ENCODE results near the gene LRRC59.
"Not testable (repeated sequence)": the region's sequence is repeated elsewhere in the genome, so short reads cannot be mapped to it uniquely, and the experiment has no call there.

LRRC59 gene

DNA sequence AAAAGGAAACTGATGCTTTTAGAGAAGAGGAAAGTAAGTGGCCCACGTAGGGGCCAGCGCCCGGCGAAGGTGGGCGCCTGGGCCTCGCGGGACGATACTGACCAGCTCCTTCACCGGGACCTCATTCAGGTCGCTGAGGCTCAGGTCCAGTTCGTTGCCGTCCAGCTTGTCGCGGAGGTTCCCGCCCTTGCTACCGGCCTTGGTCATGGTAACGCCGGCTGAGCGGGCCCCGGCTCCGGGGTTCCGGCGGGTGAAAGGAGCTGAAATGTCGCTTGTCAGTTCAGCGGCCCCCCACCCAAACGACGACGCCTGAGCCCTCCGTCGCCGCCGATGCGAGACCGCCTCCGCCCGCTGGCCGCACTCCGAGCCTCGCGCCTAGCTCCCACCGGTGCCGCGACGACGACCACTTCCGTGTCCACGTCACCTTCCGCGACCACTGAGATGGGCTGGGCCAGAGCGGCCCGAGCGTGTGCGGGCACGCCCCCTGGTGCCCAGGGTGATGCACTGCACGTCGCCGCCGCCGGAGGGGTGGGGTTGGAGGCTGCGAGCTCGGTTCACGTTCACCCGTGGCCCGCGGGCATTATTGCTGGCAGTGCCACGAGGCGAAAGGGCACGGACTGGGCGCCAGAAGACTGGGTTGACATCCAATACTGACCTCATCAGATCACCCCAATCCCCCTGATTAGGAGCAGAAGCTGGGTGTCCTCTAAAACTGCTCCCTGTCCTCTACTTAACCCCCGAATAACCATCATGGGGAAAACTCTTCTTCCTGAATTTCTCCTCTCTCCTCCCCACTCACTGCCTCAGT, at the start of gene LRRC59:
Gene LRRC59, minus strand, starts transcription at position 413 of the 808 bp plus-strand sequence. Its CDS starts 206 bp downstream, at position 207.
- peak; percentile 73 for DNase-seq (ENCODE audit: low read depth)

DNA sequence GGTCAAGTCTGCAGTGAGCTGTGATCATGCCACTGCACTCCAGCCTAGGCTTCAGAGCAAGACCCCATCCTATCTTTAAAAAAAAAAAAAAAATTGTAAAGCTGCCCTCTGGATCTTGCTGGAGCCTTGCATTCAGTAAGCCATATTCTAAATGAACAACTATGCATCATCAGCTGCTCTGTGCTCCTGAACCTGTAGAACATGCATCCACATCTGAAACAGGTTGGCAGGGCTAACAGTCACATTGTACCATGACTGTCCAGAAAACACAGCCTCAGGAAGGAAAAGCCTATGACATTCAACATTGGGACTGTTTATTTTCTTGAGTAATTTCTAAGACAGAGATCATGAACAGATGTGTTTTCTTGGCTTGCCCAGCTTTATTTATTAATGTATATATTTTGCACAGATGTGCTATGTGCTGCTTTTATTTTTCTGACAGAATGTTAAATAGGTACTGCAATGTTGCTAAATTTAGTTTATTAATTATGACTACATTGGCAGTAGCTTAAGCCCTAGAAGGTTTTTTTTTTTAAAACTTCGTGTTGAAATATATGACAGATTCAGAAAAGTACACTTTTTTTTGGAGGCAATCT, 48.5 kb upstream of the LRRC59 start:
- no peak for DNase-seq (ENCODE audit: low read depth)

DNA sequence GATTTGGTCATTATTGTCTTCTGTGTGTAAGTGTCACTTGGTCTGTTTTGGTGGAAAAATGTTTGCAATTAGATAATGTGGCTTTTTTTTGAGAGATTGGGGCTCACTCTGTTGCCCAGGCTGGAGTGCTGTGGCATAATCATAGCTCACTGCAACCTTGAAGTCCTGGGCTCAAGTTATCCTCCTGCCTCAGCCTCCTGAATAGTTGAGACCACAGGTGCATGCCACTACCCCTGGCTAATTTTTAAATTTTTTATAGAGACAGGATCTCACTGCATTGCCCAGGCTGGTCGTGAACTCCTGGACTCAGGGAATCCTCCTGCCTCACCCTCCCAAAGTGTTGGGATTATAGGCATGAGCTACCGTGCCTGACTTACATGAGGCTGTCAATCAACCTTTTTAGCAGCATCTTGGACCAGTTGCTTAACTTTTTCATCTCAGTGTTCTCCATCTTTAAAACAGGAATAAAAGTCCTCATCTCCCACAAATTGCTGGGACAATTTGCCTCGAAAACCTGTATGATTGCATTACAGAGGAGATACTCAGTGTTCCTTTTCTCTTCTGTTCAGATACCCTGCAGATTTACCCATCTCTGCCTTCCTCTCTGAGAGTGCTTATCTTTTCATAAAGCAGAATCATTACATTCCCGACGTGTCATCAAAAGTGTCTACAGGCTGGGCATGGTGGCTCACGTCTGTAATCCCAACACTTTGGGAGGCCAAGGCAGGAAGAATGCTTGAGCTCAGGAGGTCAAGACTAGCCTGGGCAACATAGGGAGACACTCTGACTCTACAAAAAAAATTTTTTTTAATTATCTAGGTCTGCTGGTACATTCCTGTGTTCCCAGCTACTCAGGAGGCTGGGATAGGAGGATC, 47.8 kb upstream of the LRRC59 start:
- no peak for DNase-seq (ENCODE audit: low read depth)

DNA sequence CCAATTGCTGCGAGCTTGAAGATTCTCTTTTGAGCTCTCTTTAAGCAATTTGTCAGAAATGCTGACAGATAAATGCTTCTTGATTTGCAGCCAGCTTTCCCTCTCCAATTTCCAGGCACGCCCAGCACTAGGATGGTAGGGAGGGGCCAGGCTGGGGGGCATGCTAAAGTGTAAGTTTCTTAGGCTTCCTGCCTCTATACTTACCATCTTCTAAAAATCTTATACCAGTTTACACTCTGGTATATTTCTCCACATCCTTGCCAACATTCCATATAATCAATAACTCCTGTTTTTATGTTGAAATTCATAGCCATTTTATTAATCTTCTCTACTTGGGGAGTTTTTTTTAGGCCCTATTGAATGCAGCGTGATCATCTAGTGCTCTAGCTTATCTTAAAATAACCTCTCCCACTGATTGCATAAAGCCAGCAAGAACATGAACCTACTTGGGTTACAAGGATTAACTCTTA, 46.2 kb upstream of the LRRC59 start:
- DNase-seq (ENCODE audit: low read depth) = peak; percentile 71

DNA sequence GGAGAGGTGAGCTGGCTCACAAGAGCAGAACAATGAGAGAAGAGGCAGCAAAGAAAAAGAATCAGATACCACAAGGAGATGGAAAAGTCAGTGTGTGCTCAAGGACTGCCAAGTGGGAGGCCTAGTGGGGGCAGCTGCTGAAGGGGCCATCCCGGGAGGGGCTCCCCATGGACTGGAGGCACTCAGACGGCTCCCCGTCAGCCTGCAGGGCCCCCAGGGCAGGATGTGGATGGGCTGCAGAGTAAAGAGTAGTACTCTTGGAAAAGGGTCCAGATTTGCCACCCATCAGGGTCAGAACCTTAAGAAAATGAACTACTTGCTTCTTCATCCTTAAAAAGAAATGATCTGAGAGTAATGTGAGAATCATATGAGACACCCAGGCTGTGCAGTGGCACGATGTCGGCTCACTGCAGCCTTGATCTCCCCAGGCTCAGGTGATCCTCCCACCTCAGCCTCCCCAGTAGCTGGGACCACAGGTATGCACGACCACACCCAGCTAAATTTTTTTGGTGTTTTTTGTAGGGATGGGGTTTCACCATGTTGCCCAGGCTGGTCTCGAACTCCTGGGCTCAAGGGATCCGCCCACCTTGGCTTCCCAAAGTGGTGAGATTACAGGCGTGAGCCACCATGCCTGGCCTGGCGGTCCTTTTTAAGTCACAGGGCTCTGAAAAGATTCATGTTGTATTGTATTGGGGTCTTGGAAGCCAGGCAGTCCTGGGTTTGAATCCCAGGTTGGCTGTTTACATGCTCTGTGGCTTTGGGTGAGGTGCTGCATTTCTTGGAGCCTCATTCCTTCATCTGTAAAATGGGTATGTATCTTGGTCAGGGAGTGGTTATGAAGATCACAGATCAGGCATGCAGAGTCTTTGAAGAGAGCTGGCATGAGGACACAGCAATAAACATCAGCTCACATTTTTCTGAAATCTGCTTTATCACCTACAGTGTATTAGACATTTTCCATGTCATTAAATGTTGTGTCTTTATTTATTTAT, 43.8 kb upstream of the LRRC59 start:
- DNase-seq (ENCODE audit: low read depth) = no peak

DNA sequence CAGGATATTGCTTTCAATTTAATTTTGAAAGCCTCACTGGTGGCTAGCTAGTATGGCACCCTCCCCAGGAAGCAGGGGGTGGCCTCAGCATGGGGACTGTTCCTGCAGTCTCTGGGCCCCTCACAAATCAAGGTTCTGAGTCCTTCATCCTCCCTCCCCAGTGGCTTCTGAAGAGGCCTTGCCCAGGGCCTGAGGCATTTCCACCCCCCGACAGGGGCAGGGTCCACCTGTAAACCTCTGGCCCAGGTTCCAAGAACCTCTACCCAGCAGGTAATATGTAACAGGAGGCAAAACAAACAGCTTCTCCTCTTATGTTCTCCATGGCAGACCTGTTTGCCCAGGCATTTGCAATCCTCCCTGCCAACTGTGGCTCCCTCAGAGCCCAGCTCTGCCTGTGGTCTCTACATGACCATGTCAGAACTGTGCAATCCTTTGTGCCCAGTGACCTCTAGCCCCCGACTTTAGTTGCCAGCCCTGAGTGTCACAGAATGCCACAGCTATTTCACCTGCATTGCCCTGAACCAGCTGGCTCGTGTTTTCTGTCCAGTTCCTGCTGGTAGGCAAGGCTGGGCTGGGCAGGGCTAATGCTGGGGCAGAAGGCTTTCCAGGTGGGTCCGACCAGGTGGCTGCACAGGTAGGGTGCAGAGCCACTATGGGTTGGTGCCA, 43.0 kb upstream of the LRRC59 start:
- no peak for DNase-seq (ENCODE audit: low read depth)

DNA sequence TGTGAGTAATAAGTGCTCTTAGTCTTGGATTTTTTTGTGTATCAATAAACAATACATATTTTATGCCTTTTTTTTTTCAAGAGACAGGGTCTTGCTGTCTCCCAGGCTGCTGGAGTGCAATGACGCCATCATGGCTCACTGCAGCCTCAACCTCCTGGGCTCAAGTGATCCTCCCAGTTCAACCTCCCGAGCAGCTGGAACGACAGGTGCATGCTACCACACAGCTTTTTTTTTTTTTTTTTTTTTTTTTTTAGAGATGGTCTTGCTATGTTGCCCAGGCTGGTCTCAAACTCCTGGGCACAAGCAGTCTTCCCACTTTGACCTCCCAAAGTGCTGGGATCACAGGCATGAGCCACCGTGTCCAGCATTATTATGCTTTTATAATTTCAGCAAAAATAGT, 41.7 kb upstream of the LRRC59 start:
- no peak for DNase-seq (ENCODE audit: low read depth)

DNA sequence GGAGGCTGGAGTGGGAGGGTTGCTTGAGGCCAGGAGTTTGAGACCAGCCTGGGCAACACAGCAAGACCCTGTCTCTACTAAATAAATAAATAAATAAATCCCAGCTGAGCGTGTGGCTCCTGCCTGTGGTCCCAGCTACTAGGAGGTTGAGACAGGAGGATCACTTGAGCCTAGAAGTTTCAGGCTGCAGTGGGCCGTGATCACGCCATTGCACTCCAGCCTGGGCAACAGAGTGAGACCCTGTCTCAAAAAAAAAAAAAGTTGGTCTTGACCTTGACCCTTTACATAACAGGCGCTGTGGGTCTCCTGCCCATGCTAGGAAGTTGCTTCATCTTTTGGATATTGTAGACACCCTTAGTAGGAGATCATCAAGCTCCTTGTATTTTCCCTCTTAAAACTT, 40.1 kb upstream of the LRRC59 start:
- no peak for DNase-seq (ENCODE audit: low read depth)

DNA sequence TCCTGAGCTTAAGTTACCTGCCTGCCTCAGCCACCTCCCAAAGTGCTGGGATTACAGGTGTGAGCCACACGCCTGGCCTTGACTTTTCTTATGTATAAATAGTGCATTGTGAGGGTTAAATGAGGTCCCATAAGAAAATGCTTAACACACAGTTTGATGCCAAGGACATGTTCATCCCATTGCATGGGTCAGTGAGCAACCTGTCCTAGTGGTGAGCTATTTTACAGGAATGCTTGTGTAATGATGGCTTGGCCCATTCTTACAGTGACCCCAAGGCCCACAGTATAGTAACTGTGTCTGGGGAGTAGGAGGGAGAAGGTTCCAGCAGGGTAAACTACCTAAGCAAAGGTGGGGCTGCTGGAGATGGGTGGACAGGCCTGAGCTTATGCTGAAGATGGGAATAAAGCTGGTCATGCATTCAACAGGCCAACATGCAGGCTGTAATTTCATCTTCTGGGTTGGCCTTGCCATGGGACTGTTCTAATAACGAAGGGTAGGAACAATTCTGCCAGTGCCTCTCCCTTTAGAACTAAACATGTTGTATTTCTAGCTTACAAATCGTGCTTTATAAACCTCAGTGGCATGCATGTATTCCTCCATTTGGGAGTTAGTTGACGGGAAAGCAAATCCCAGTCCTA, 34.9 kb upstream of the LRRC59 start:
- DNase-seq (ENCODE audit: low read depth) = no peak

DNA sequence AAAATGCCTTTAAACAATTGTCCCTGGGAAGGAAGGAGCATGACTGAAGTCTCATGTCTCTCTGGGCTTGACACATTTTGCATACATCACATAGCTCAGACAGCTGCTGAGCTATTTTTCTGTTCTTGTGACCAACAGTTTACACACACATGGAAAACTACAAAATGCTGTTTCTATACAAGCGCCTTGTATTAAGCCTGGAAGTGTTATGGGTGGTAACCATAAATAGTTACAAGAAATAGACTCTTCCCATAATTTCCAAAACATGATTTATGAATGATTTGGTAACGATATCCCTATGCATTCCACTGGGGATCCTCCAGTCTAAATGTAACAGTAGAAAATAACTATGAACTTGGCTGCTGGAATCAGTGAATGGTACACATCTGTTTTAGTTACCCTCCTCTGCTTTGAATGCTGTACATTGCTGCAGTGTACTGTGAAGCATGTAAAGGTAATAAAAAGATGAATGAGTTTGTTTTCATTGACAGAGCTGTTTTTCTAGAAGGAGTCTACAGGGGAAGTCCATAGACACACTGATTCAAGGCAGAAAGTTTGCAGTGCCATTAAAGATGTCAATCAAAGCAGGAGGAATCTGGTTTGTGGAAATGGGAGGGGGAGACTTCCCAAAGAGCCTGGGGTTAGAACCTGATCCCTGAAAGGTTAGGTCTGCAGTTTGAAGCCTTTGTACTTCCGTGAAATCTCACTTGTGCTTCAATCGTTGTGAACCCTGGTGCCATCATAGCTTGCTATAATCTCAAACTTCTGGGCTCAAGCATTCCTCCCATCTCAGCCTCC, 33.7 kb upstream of the LRRC59 start:
- DNase-seq (ENCODE audit: low read depth) = no peak

DNA sequence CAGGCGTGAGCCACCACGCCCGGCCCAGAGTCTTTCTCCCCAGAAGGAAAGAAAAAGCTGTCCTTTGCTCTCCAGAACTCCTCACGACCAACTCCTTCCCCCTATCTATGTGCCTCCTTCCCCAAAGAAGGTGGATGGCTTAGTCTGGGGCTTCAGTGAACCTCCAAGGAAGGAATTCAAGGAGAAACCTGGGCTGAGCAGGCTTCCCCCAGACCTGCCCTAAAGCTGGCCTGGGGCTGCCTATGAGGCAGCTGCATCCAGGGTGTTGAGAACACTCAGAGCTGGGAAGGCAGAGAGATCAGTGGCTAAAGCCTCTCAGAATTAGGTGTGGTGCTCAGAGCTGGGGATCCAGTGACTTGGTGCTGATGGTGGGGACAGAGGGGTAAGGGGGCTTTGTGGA, 32.5 kb upstream of the LRRC59 start:
- no peak for DNase-seq (ENCODE audit: low read depth)

DNA sequence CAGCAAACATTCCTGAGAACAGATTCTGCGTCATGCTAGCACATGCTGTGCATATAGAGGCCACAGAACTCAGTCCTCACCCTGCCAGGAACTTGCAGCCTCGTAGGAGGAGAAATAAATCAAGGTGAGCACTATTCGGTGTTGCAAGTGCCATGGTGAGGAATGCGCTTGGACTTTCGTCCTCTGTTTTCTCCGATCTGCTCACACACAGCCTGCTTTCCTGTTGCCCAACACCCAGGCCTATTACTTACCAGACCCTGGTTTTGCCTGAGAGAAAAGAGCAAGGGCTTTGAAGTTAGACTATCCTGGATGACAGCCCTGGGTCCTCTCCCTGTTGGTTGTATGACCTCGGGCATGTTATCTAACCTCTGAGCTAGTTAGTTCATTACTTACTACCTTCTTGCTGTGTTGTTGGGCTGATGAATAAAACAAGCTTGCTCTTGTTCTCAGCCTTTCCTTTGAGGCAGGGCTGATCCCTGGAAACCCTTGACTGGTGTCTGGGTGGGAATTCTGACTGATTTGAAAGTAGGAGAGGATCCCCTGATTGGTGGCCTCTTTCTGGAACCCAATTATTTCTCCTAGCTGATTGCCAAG, 31.6 kb upstream of the LRRC59 start:
- peak; percentile 96 for DNase-seq (ENCODE audit: low read depth)

DNA sequence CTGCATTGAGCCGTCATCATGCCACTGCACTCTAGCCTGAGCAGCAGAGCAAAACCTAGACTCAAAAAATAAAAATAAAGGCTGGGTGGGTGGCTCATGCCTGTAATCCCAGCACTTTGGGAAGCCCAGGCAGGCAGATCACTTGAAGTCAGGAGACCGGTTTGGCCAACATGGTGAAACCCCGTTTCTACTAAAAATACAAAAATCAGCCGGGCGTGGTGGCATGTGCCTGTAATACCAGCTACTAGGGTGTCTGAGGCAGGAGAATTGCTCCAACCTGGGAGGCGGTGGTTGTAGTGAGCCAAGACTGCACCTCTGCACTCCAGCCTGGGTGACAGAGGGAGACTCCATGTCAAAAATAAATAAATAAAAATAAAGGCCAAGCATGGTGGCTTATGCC, 30.8 kb upstream of the LRRC59 start:
- not testable (repeated sequence) for DNase-seq (ENCODE audit: low read depth)

DNA sequence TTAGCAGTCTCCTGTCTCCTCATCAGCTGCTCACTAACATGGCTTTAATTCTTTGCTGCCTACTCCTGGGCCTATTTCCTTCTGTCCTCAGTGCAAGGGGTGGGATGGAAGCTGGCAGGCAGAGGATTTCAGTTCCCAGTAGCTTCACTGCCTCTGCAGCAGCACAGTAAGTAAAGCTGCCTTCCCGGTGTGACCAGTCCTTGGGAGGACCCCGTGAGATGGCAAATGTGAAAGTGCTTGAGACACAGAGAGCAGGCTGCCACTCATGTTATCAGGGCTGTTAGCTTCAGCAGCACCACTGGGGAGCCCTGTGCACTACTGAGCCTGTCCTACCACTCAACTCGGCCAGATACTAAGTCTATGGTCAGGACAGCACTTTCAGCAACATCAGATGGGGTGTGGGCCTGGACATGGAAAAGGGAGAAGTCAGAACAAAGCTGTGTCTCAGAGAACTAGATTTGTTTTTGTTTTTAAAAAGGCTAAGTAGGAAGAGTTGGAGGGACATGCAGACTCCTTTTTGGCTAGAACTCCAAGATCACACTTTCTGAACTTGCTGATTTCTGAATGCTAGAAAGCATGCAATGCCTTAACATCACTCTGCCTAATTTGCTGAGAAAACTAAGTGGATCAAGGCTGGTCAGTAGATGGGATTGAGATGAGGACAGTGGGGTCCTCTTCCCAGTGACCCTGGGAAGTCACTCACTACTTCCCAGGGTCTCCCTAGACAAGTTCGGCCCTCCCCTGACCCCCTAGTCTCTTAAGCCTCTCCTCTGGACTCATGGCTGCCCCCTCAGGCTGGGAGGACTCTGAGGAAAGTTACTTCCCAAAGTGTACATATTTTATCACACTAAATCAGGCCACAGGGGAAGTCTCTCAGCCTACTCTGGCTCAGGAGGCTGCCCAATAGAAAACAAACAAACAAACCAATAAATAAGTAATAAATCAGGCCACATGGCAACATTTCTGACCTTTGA, 29.8 kb upstream of the LRRC59 start:
- DNase-seq (ENCODE audit: low read depth) = no peak

DNA sequence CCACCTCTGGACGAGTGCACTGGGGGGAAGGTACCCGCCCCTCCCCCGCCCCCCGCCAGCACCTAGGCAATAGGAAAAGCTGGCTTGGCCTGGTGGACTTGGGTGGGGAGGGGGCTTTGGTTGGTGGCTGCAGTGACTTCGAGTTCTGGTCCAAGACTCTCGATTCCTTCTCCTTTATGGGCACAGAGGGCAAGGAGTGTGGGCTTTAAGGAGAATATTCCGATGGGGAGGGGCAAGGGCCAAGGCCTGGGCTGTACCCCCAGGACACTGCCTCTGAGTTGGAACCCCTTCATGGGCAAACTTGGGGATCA, 29.1 kb upstream of the LRRC59 start:
- DNase-seq (ENCODE audit: low read depth) = no peak

DNA sequence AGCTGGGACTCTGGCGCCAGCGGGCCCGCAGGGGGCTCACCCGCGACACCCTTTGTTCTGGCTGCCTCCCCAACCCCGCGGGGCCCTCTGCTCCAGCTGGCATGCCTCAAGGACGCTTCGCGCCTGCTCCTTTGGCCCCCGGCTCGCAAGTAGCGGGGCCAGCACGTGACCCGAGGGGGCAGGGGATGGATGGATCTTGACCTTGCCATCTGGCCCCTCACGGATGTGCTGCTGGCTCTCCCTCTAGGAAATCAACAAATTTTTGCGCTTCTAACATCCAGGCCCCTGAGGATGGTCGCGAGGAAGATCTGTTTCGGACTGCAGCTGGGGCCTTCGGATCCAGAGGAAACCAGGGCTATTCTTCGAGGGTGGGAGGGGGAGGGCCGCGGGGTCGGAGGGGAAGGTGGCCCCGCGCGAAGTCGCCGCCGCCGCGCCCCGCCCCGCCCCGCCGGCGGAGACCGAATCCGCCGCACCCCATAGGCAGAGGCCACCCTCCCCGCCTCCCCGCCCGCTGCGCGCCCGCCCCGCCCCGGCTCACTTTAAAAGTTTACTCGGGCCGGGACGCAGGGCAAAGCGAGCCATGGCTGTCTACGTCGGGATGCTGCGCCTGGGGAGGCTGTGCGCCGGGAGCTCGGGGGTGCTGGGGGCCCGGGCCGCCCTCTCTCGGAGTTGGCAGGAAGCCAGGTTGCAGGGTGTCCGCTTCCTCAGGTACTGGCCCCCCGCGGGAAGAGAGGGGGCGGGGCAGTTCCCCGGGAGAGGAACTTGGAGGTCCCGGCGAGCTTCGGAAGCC, 28.6 kb upstream of the LRRC59 start, which contains the start of gene ACSF2:
Gene ACSF2, plus strand, starts transcription at position 537 of the 790 bp plus-strand sequence. Its CDS starts 44 bp downstream, at position 581.
- no peak for DNase-seq (ENCODE audit: low read depth)
